Muscle layer of duodenum (tissue), 2 donors: ENCODE data around the gene LCE2C.

Experiments used
- H3K27ac ChIP-seq: one replicate; pipeline ENCODE4 v1.7.0; 2013; ENCODE audit warnings: mild to moderate bottlenecking, low read length
- H3K27me3 ChIP-seq: one replicate; pipeline ENCODE4 v1.7.0; 2013; ENCODE audit warnings: low read depth, mild to moderate bottlenecking, control low read depth, low read length
- H3K36me3 ChIP-seq, 2 donors: one replicate each; pipeline ENCODE4 v1.7.0; 2013; ENCODE audit warnings: low read length in 2 of 2, control low read depth in 1 of 2, mild to moderate bottlenecking in 1 of 2; ENCODE audit not compliant: insufficient read depth in 2 of 2, control insufficient read depth in 1 of 2
- H3K4me1 ChIP-seq, 2 donors: one replicate each; pipeline ENCODE4 v1.7.0; 2013; ENCODE audit warnings: low read length in 2 of 2, mild to moderate bottlenecking in 2 of 2, control low read depth in 1 of 2, moderate library complexity in 1 of 2; ENCODE audit not compliant: insufficient read depth in 2 of 2, control insufficient read depth in 1 of 2
- H3K4me3 ChIP-seq, 2 donors: one replicate each; pipeline ENCODE4 v1.7.0; 2013; ENCODE audit warnings: low read length in 2 of 2, low read depth in 1 of 2, mild to moderate bottlenecking in 1 of 2
- H3K9me3 ChIP-seq, 2 donors: one replicate each; pipeline ENCODE4 v1.7.0; 2013; ENCODE audit warnings: low read length in 2 of 2, control low read depth in 1 of 2, mild to moderate bottlenecking in 1 of 2; ENCODE audit not compliant: control insufficient read depth in 1 of 2
- donor health status: healthy.

The LCE2C gene

DNA sequence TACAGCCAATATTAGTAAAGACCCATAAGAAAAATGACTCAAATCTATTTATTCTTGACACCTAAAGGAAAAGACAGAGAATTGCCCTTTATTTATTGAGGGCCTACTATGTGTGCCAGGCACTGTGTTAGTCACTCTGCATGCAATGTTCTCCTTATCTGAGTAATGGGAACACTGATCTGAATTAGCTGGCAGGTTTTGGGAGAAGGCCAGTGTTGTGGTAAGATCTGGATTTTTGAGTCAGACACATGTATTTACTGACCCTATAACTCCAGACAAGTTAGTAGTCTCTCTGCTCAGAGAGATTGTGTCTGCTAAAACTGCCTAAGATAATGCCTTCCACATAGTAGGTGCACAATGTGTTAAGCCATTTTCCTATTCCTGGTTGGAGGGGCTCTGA, 50.2 kb downstream of the LCE2C start:
- no peak overlapping the region for H3K4me3 ChIP-seq
- H3K36me3 ChIP-seq: no peaks in the 10 kb centered on the region
- no peaks in the 10 kb centered on the region for H3K9me3 ChIP-seq
- no peaks in the 10 kb centered on the region for H3K4me1 ChIP-seq
- H3K27ac ChIP-seq: no peak overlapping the region
- no peaks in the 10 kb centered on the region for H3K27me3 ChIP-seq
